GM18511 (cell line): Measurements from ENCODE around the gene STXBP3.
"Not testable (repeated sequence)": the region's sequence is repeated elsewhere in the genome, so short reads cannot be mapped to it uniquely, and the experiment has no call there.

Source experiments
- ATAC-seq: cut with Tn5 transposase; IDR thresholded peaks from one replicate; pipeline ENCODE4 v1.9.1; 2021; ENCODE audit warnings: mild to moderate bottlenecking, moderate library complexity; ENCODE audit not compliant: unreplicated experiment

The STXBP3 gene, protein sequence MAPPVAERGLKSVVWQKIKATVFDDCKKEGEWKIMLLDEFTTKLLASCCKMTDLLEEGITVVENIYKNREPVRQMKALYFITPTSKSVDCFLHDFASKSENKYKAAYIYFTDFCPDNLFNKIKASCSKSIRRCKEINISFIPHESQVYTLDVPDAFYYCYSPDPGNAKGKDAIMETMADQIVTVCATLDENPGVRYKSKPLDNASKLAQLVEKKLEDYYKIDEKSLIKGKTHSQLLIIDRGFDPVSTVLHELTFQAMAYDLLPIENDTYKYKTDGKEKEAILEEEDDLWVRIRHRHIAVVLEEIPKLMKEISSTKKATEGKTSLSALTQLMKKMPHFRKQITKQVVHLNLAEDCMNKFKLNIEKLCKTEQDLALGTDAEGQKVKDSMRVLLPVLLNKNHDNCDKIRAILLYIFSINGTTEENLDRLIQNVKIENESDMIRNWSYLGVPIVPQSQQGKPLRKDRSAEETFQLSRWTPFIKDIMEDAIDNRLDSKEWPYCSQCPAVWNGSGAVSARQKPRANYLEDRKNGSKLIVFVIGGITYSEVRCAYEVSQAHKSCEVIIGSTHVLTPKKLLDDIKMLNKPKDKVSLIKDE

DNA sequence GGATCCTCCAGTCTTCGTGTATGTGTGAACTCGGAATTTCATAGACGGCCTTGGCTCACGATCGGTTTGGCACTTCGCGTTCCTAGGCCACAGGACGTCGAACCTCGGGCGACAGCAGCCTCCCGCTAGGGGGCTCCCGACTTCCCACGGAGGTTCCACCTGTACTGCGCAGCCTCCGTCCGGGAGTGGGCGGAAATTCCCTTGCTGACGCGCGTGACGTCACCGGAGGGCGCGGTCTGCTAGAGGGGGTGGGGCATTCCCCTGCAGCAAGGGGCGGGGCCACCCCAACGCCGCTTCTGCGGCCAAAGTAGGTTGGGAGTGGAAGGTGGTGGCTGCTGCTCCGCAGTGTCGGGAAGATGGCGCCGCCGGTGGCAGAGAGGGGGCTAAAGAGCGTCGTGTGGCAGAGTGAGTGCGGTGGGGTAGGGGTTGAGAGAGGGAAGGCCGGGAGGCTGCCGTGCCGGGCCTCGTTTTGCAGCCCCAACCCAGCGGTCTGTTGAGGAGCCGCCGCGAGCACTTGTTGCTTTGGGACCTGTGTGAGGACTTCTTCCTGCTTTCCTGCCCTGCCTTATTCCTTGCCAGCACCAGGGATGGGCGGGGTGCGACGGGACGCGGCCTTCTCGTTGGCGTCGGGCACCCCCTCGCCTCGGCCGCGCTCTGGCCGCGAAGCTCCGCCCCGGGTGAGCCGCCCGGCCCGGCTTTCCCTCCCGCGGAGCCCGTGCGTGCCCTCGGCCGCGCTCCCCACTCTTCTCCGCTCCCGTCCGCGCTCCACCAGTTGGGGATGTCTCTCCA lies at the start of gene STXBP3:
STXBP3 (plus strand) TSS at position 293 of the 789 bp plus-strand sequence; CDS start at position 357, 64 bp downstream.
- peak; percentile 91 for ATAC-seq

GRCh38 chr1:108699375-108700332 lies 46.8 kb upstream of the STXBP3 start:
- no peak for ATAC-seq

DNA sequence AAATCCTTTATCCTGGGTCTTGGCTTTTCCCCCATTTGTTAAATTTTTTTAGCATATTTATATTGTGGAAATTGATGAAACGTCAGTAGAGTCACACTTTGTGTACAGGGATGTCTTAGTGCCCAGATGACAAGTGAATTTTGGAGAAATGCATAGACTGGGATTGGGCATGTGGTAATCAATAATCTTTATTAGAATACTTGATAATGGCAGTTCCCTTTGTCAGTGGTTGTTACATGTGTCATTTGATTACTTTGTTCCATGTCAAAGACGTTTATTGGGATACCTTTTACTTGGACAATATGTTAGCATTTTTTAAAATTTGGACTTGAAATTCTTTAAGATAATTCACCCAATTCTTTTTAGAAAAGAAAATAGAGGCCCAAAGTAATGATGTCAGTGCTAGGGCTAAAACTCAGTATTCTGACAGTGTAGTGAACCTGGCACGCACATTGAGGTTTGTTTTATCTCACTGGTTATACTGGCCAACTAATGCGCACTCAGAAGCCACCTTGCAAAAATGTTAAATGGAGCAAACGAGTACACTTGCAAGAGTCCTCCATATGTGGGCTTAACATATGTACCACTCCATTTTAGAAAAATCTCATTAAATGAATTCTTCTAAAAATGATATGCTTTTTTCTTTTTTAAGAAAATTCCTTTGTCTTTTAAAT lies 45.2 kb upstream of the STXBP3 start:
- no peak for ATAC-seq

- ATAC-seq, result not testable (repeated sequence)
Measured at GRCh38 chr1:108702109-108702508, 44.4 kb upstream of the STXBP3 start.

- ATAC-seq, result no peak
Measured at GRCh38 chr1:108703939-108704338, 42.5 kb upstream of the STXBP3 start.

- no peak for ATAC-seq
Measured at GRCh38 chr1:108704496-108704895, 42.0 kb upstream of the STXBP3 start.

DNA sequence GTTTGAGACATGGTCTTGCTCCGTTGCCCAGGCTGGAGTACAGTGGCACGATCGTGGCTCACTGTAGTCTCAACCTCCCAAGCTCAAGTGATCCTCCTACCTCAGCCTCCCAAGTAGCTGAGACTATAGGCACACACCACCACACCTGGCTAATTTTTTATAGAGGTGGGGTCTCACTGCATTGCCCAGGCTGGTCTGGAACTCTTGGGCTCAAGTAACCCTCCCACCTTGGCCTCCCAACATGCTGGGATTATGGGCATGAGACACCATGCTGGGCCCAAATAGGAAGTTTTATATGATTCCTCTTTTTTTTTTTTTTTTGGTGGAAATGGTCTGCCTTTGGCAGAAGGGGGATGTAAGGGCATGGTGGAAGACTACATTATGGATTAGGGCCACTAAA lies 39.8 kb upstream of the STXBP3 start:
- no peak for ATAC-seq

- no peak for ATAC-seq
Measured at GRCh38 chr1:108708691-108709660, 37.5 kb upstream of the STXBP3 start.

DNA sequence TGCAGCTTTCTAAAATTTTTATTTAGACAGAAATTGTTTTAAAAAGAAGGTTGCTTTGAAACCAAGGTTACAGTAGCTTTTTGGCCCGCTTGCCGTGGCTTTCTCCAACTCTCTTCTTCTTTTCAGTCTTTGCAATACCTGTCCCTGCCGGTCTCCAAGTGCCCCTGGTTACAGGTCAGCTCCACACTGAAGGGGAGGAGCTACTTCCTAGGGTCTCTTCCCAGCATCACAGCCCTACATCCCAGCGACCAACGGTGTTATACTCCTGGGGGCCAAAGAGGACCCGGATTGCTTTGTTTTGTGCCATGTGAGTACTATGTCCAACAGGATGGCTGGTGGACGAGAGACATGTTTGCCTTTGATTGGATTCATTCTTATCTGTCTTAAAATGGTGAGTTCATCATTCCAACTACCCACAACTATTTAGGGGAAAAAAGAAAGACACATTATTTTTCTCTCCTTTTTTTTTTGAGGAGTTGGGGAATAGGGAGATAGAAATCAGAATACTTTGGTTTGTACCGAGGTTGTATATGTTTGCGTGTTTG lies 33.8 kb upstream of the STXBP3 start, which contains the start of gene FNDC7:
FNDC7 (plus strand) TSS at position 303 of the 545 bp plus-strand sequence; CDS start at position 329, 26 bp downstream.
- no peak for ATAC-seq

DNA sequence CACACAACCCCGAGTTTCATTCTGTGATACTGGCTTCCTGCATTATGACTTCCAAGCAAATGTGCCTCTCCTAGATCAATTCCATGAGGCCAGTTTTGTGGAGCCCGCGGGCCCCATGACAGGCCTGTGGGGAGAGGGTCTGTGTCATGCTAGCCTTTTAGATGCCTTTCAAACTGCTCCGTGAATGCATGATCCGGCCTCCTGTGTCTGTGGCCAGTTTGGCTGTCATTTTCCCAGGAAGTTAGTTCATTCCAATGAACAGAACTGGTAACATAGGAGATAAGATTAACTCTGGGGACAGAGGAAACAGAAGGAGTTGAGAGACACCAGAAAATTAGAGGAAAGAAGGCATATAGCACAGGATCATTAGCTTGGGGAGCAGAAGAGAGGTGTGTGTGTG lies 30.5 kb upstream of the STXBP3 start:
- ATAC-seq, result no peak

GRCh38 chr1:108716437-108717230 lies 29.8 kb upstream of the STXBP3 start:
- ATAC-seq, result no peak

GRCh38 chr1:108717774-108718316 lies 28.6 kb upstream of the STXBP3 start:
- no peak for ATAC-seq

DNA sequence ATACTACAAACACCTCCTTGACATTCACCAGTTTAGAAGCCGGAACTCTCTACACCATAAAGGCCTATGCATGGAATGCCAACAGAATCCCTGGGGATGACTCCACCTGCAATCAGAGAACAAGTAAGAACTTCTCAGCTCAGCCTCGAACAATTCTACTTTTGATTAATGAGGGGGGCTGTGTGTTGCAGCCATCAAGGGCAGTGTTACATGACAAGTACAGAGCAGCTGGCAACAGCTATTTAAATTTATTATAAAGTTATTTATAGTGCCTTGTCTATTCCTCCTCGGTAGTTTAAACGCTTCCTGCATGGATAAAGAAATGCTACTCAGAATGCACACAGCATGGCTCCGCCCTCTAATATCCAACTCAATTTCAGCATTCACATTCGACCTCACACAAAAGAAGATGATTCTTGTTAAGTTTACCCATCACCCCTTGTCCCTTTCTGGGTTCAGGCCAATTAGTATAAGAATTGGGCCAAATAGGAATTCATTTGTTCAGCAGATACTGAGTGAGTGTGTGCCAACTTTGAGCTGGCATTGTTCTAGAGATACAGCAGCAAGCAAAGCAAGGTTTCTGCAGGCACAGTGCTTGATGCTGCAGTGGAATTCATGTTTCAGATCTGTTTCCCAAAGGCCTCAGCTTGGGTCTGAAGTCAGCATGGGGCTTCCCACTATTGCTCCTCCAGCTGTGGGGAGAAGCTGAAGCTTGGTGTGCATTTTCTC lies 27.4 kb upstream of the STXBP3 start:
- no peak for ATAC-seq

DNA sequence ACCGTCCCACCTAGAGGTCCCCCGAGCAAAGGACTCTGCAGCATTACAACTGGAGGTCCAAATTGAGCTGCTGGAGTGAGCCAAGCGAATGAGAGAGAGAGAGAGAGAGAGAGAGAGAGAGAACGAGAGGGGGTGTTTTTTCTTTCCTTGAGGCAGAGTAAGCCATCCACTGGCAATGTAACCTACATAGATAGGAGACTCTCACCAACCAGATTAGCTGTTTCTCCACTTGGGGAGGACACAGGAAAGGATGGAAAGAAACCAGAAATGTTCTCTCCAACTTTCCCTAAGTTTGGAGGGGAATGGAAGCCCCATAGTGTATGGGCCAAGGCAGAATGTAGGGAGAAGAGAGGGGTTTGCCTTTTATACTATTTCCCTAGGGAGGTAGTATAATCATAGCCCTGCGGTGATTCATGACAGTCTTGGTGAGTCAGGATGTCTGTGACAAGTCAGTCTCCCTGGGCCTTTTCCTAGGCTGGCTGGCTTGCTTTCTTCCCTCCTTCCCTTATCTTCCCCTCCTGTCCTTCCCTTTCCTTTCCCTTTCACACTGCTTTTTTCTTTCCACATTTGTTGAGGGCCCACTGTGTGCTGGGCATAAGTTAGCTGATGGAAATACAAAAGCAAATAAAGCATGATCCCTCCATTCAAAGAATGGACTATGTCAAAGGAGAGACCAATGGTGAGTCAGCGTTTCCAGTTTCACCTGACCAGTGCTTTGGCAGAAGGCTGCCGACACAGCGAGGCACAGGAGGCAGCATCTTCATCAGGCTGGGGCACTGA lies 26.6 kb upstream of the STXBP3 start:
- no peak for ATAC-seq

- ATAC-seq, result no peak
Measured at GRCh38 chr1:108722292-108722691, 24.2 kb upstream of the STXBP3 start.

DNA sequence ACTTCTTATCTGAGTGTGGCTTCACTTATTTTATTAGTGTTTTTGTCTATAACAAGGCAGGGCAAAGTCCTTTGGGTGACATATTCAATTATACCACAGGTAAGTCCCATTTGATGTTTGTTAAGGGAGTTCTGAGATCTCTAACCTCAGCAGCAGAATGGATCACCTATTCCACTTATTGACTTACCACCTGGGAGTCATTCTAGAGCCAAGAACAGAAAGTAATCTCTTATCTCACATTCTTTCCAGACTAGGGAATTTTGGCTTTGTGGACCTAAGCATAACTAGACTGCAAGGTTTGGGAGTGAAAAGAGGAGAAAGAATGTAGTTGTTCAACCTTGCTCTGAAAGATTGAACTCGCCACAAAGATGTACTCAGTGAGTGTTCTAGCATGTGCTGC lies 20.6 kb upstream of the STXBP3 start:
- ATAC-seq, result no peak
